ENCODE measurements around the gene OR52M1. TPM values are rescaled to one million over a fixed set of nuclear protein-coding genes. Genes with fewer than 3 reads are reported as not detected.

The OR52M1 gene
- polyA plus RNA-seq, 2 of the 4 experiments (the other 2 are of a cell fraction) = not detected

GRCh38 chr11:4495986-4496385, 49.0 kb upstream of the OR52M1 start:
- POLR2A ChIA-PET = no interaction called here
- H3K9me3 ChIP-seq = 0 out of 3 replicates have a peak, but pooled peaks cover 4% of the 10 kb centered on the region
- no peak for DNase-seq (ENCODE audit: low read depth in 1 of 2, low spot score in 1 of 2)
- 12% methylated on average over 6 of the region's 6 CpGs for WGBS (ENCODE audit: missing lambda C conversion rate)
- no peak overlapping the region for H3K4me3 ChIP-seq
- CTCF ChIA-PET = interaction anchor here (0.8 to 5.9 kb wide), 4 partner anchors 10 to 309 kb away, joined by 3 to 96 read pairs (median 3); partner anchors contain the start of gene OR52K1
- H3K4me1 ChIP-seq = no peaks in the 10 kb centered on the region
- no peak overlapping the region for H3K27ac ChIP-seq
- no peak for TF ChIP-seq CBX2 (IDR thresholded peaks at IDR 0.05; ENCODE audit: borderline replicate concordance, low read depth)
- no peak for TF ChIP-seq EP300 (IDR thresholded peaks at IDR 0.05)
- TF ChIP-seq RNF2 (IDR thresholded peaks at IDR 0.05; ENCODE audit: borderline replicate concordance, low read depth) = no peak
- no peak for TF ChIP-seq NR3C1 (IDR thresholded peaks at IDR 0.05)
- no peak for TF ChIP-seq ATOH8 (CRISPR knock-in tag; IDR thresholded peaks at IDR 0.05; ENCODE audit: low read depth)
- TF ChIP-seq FOXS1 (CRISPR knock-in tag; IDR thresholded peaks at IDR 0.05) = no peak
- no peak for TF ChIP-seq FOSB (CRISPR knock-in tag; IDR thresholded peaks at IDR 0.05)
- no peak for TF ChIP-seq MAFK (IDR thresholded peaks at IDR 0.05; ENCODE audit: partially characterized antibody)
- no peak for TF ChIP-seq RFX5 (IDR thresholded peaks at IDR 0.05)
- TF ChIP-seq TP53 (CRISPR knock-in tag; IDR thresholded peaks at IDR 0.05) = no peak
- no peak for TF ChIP-seq CHD4 (IDR thresholded peaks at IDR 0.05; ENCODE audit: borderline replicate concordance)
- TF ChIP-seq POLR2A (IDR thresholded peaks at IDR 0.05; ENCODE audit: low read length) = no peak
- TF ChIP-seq HOXA7 (CRISPR knock-in tag; IDR thresholded peaks at IDR 0.05) = no peak
- TF ChIP-seq ZC3H11A (IDR thresholded peaks at IDR 0.05) = no peak
- no peak for TF ChIP-seq RCOR1 (IDR thresholded peaks at IDR 0.05; ENCODE audit: low read depth, low read length)
- TF ChIP-seq PBX3 (IDR thresholded peaks at IDR 0.05) = no peak
- TF ChIP-seq JUNB (IDR thresholded peaks at IDR 0.05) = no peak
- no peak for TF ChIP-seq EHF (CRISPR knock-in tag; IDR thresholded peaks at IDR 0.05)
- no peak for TF ChIP-seq TFCP2L1 (CRISPR knock-in tag; IDR thresholded peaks at IDR 0.05)
- TF ChIP-seq POLR2AphosphoS2 (conservative IDR thresholded peaks at IDR 0.05; ENCODE audit: low read length) = no peak
- no peak for FAIRE-seq
- no peak overlapping the region for H3K4me2 ChIP-seq
- no peak for ATAC-seq

- Histone ChIP-seq H3K4me2 (no peak overlapping the region), H3K4me1 (no peaks in the 10 kb centered on the region), H3K27ac (no peak overlapping the region), H3K9me3 (no peaks in the 10 kb centered on the region), H3K4me3 (no peak overlapping the region)
- 63% methylated on average over 15 of the region's 15 CpGs for WGBS (ENCODE audit: missing lambda C conversion rate)
- ChIA-PET CTCF (interaction anchor here (1.0 to 5.9 kb wide), 3 partner anchors 14 to 309 kb away, joined by 3 to 96 read pairs (median 3); partner anchors contain the start of gene OR52K1), POLR2A (no interaction called here)
- FAIRE-seq = no peak
- no peak for ATAC-seq
- no peak for TF ChIP-seq JUN (IDR thresholded peaks at IDR 0.05)
- TF ChIP-seq TP53 (CRISPR knock-in tag; IDR thresholded peaks at IDR 0.05) = no peak
- no peak for TF ChIP-seq MAZ (IDR thresholded peaks at IDR 0.05; ENCODE audit: borderline replicate concordance, low read depth, low read length)
- no peak for TF ChIP-seq NR3C1 (IDR thresholded peaks at IDR 0.05)
- no peak for TF ChIP-seq ZSCAN20 (CRISPR knock-in tag; IDR thresholded peaks at IDR 0.05)
- no peak for TF ChIP-seq RCOR1 (IDR thresholded peaks at IDR 0.05; ENCODE audit: low read depth, low read length)
- TF ChIP-seq HEYL (CRISPR knock-in tag; IDR thresholded peaks at IDR 0.05) = no peak
- no peak for TF ChIP-seq POLR2AphosphoS2 (conservative IDR thresholded peaks at IDR 0.05; ENCODE audit: low read length)
- TF ChIP-seq HMGXB4 (CRISPR knock-in tag; IDR thresholded peaks at IDR 0.05; ENCODE audit: borderline replicate concordance) = no peak
- TF ChIP-seq HDAC2 (IDR thresholded peaks at IDR 0.05) = no peak
- no peak for TF ChIP-seq NFE2L2 (conservative IDR thresholded peaks at IDR 0.05; ENCODE audit: low read length)
- TF ChIP-seq NPAS2 (CRISPR knock-in tag; IDR thresholded peaks at IDR 0.05; ENCODE audit: borderline replicate concordance) = no peak
- no peak for TF ChIP-seq PBX3 (IDR thresholded peaks at IDR 0.05)
- no peak for TF ChIP-seq RAD21 (conservative IDR thresholded peaks at IDR 0.05 in 1 of 2, IDR thresholded peaks at IDR 0.05 in 1 of 2)
- no peak for DNase-seq (ENCODE audit: low read depth in 1 of 2, low spot score in 1 of 2)
These were observed 48.3 kb upstream of the OR52M1 start for GRCh38 chr11:4496557-4497248.
